Epidermal melanocyte (primary cell): ENCODE results near the gene VLDLR.

Experiments
- DNase-seq: peaks from one replicate; pipeline ENCODE4 v3.0.0; 2011; ENCODE audit warnings: low spot score; ENCODE audit not compliant: insufficient read length

Gene VLDLR

DNA sequence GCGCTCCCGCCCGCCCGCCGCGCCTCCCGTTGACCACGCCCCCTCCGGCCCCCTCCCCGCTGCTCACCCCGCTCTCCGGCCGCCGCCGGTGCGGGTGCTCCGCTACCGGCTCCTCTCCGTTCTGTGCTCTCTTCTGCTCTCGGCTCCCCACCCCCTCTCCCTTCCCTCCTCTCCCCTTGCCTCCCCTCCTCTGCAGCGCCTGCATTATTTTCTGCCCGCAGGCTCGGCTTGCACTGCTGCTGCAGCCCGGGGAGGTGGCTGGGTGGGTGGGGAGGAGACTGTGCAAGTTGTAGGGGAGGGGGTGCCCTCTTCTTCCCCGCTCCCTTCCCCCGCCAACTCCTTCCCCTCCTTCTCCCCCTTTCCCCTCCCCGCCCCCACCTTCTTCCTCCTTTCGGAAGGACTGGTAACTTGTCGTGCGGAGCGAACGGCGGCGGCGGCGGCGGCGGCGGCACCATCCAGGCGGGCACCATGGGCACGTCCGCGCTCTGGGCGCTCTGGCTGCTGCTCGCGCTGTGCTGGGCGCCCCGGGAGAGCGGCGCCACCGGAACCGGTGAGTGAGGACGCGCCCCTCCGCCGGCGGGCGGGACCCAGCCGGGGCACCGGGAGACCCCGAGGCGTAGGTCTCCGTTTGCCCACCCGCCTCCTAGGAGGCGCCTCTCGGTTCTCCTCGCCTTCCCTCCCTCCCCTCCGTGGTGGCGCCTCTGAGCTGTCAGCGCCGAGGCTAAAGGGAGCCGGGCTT, at the start of gene VLDLR:
VLDLR (plus strand) TSS at position 66 of the 739 bp plus-strand sequence; CDS start at position 469, 403 bp downstream.
- DNase-seq, result no peak

DNA sequence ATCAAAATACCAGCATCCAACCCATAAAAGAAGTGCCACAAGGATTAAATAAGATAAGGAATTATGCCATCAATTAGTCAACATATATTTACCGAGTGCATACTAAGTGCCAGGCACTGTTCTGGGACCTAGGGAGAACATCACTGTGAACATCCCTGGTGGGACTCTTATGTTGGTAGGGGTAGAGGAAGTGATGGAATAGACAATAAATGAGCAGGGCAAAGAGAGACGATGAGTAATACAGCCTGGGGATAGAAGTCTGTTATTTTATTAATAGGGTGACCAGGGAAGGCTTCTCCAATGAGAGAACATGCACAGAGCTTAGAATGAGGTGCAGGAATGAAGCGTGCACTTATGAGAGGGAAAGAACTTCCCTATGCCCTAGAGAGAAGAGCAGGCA, 47.4 kb upstream of the VLDLR start:
- no peak for DNase-seq

DNA sequence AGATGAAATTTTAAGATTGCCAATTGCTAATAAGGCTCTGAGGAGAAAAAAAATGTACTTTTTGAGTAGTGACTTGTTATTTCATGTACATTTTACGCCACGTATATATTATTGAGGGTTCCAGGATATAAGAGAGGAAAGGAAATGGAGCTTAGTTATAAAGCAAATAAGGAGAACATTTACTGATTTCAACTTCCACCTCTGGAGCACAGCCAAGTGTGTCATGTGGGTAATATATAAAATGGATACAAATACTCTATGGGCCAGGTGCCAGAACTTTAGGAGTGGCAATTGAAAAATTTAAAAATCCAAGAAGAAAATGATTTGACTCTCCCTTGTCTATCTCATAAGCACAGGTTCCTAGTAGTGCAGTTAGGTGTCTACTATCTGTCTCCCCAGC, 45.0 kb upstream of the VLDLR start:
- DNase-seq, result no peak

DNA sequence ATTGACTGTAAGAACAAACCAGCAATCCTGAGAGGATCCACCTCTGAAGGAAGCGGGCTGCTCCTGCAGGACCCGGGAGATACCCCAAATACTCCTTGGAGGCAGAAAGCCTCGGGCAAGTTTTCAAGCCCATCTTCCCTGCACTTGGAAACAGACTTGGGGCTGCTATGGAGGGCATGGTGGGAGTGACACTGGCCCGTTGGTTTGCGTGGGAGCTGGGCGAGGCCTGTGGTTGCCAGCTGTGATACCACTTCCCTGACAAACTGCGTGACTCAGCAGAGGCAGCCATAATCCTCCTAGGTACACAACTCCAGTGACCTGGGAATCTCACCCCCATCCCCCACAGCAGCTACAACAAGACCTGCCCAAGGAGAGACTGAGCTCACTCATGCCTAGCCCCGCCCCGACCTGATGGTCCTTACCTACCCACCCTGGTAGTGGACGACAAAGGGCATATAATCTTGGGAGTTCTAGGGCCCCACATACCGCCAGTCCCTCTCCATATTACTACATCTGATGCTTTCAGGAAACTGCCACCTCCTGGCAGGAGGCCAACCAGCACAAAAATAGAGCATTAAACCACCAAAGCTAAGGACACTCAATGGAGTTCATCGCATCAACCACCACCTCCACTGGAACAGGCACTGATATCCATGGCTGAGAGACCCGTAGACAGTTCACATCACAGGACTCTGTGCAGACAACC, 38.1 kb upstream of the VLDLR start:
- DNase-seq, result no peak

DNA sequence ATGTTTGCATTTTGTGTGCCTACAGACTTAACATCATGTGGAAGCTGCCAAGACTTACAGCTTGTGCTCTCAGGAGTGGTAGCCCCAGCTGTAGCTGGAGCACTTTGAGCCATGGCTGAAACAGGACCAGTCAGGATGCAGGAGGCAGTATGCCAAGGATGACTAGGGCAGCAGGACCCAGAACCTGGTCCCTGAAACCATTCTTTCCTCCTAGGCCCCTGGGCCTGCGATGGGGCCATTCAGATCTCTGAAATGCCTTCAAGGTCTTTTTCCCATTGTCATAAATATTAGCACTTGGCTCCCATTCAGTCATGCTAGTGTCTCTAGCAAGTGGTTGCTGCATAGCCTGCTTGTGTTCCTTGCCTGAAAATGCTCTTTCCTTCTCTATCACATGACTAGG, 29.6 kb upstream of the VLDLR start:
- DNase-seq, result no peak

DNA sequence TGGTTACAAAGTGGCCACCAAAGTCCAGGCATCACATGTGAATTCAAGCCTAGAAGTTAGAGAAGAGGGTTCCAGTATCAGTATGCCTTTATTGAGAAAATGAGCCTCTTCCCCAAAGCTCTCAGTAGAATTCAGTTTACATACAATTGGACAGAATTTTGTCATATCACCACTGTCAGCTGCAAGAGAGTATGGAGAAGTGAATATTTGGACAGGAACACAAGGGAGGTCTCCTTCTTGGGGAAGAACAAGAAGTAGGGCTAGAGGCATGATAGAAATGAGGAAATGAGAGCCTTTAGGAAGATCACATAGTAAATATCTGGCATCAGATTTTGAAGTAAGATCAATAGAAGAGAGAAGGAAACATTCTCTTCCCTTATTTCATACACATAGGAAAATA, 27.8 kb upstream of the VLDLR start:
- no peak for DNase-seq

DNA sequence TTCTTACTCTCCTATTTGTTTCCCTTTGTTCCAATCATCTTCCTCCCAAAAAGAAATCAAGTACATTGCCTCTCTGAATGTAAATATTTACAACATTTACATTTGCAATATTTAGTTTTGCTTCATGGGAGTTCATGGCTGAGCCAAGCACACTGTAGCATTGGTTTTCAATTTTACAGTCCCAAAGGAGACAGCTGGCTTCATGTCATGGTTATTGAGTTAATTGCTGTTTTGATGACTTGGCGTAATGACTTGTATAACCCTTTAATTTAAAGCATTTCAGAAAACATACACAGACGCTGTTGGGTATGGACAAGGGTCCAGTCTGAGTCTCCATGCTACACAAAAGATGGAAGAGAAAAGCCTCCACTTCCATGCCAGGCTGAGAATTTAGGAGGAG, 25.6 kb upstream of the VLDLR start:
- DNase-seq, result no peak

DNA sequence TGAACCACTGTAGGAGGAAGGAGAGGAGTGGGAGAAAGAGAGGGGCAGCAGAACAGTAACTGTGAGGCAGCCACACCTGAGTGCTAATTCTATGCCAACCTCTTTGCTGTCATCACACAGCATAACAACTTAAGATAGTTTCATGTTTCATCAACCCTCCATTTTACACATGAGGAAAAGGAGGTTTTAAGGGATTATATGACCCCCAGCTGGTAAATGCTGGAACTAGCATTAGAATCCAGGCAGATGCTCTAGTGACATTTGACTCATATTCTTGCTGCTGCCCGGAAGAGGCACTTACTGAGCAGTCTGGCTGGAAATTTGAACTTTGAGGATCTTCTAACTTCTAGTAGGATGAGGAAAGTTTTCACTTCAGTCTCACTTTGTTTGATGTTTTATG, 24.1 kb upstream of the VLDLR start:
- DNase-seq, result no peak

DNA sequence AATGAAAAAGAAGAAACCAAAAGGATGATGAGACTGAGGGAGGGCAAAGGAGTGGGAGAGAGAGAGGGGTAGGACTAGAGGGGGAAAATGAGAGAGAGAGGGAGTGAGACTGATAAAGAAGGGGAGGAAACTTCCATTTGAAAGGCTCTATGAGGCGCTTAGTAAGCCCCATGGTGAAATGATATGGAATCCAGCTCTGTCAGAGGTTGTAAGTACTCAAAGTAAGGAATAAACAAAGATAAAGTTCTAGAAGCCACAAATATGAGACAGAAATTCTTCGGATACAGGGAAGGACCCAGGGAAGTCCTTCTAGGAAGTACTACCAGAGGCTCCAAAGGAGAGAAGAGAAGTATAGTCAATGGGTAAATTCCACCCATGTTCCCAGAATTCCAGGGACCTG, 21.7 kb upstream of the VLDLR start:
- DNase-seq, result no peak

DNA sequence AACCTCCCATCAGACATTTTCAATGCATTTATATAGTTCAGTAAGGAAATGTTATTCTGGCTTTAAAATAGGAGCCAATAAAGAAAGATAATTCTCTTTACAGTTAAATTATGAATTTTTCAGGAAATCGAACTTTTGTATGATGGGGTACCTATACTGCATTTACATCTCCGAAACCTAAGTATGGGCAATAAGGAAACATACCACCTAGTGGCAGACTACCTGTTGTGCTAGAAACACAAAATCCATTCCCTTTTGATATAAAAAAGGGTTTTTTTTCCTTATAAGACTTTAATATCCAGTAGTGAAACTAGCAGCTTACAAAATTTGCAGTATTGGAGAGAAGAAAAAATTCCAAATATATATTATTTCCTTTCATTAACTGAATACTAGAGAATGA, 21.3 kb upstream of the VLDLR start:
- no peak for DNase-seq

DNA sequence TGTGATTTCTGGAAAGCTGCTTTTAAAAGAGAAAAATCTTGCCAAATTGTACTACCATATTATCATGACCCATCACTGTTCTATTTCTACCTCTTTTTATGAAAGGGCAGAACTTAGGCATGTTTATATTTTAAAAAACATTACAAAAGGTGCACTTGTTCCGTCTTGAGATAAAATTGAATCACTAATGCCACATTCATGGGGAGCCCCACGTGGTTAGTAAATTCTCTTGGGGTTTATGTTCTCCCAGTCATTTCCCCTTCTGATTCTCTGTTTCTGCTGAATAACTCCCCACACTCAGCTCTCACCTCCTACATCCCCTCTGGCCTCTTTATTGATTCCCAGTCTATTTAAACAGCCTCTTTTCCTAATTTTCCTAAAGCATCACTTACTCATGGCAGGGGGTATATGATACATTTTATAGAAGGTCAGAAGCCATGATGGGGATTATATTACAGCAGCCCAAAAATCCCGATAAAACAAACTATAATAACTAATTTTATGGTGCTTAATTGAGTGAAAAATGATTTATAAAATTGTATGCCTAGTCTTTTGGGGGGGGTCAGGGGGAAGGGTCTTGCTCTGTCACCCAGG, 19.7 kb upstream of the VLDLR start:
- no peak for DNase-seq

DNA sequence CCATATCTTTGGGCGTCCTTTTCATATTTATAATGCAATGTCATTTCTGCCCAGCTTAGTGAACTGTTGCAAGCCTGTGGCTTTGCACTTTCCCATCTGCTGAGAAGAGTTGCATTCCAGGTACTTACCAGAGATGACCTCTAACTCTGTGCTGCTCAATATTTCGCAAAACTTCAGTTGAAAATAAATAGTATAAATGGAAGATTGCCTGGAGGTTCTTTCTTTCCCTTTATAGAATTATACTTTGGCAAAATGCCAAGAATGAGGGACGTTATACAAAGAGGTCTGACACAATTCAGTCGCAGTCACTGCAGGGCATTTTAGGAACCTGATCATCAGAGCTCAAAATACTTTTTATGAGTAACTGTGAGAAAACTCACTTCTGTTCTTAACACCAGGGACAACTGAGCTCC, 18.9 kb upstream of the VLDLR start:
- DNase-seq, result no peak

DNA sequence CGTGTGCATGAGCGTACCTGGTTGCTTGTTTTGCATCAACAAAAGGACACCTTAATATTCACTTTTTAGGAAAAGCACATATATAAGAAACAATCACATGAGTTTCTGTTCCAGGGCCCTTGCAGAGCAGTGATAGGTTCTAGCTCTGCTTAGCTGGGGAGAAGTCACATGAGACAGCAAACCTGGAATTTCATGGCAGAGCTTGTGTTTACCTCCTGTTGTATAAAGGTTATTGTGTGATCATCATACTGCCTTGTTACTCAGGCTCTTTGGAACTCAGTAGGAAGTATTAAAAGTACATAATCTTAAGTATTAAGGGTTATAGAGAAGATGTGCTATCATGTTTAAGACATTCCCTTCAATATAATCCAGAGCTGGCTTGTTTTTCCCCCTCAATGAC, 18.0 kb upstream of the VLDLR start:
- DNase-seq, result no peak

DNA sequence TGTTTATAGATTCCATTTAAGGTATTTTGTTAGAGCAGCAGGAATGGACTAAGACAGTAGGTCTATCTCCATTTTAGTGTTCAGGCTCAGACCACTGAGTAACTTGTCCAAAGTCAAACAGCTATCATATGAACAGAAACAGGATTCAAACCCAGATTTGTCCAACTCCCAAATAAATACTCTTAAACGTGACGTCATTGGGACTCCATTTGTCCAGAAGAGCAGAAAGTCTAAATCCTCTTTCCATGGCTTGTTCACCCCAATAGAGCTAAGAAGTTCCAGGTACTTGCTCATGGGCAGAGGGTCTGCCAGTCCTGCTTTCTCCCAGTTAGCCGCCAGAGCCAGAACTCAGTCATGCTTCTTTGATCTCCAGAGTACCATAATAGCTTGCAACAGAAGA, 16.3 kb upstream of the VLDLR start:
- DNase-seq, result no peak

DNA sequence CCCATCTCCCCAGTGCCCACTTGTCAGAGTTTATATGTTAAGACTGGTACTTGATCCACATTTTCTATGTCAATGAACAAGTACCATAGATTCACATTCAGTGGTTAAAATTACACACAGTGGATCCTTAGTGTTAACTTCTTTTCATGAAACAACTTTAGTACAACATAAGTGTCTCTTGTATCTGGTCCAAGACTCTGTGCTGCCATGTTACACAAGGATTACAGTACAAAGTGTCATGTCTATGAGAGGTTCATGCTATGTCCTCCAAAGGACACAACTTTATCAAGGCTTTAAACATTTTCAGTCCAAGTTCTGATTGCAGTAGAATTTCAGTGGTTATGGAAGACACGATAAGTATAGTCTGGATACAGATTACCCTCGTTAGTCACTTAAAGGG, 13.3 kb upstream of the VLDLR start:
- no peak for DNase-seq

DNA sequence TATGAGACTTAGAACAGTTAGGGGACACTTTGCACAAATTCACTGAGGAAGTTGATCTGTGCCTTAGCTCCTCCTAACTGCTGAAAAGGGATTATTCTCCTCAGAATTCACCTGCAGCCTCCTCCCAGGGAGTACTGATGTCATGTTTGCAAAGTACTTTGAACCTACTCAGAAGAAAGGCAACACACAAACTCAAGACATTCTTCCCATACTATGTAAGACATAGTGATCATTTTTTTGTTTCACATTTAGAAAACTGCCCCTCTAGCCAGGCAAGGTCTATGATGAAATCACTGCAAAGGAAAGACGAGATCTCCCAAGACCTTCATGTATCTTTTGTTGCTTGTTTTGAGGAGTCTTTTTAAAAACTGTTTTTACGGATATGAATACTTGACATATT, 10.6 kb upstream of the VLDLR start:
- no peak for DNase-seq

DNA sequence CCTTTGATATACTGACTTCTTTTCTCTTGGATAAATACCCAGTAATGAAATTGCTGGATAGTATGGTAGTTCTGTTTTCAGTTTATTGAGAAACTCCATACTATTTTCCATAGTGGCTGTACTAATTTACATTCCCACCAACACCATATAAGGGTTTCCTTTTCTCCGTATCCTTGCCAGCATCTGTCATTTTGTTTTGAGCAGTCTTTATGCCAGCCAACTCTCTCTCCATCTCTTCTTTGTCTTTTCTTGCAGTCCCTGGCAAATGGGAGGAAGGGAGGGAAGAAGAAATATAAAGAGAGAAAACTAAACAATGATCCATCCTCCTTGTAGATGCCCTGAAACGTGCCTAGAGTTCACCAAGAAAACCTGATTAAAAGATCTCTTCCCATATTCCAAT, 9.6 kb upstream of the VLDLR start:
- DNase-seq, result no peak

DNA sequence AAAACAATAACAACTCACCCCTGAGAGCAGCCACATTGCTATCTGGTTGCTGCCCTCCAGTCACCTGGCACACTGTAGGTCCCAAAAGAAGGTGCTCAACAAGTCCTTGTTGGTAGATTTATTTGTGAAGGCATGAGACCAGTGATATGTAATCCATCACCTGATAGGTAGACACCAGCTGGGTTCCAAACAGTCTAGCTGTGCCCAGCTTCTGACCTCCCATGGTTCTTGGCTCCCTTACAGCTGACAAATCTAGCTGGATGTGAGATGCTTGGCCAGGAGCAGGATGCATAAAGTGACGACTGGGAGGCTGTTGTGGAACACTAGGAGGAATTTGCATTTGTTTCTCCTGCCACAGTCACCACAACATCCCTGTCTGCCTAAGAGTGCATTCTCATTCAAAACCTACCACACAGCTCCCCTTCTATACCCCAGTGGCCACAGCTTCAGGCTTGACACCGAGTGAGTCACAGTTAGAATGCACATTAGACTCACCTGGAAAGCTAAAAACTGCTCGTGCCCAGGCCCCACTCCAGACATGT, 7.8 kb upstream of the VLDLR start:
- DNase-seq, result no peak

DNA sequence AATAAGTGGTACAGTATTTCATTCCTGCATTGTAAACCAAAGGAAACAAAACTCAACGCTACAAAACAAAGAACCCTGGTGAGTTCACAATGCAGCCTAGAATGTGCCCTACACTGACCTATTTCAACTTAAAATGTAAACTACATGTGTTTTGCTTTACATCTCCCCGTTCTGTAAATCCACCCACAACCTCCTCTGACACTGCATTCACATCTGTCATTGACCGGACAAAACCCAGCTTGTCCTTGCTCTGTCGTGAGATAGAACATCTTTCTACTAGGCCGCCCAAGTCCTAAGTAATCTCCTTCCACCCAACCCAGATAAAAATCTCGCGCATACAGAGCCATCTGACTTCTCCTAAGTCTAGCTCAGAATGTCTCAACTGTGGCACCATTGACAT, 6.1 kb upstream of the VLDLR start:
- DNase-seq, result no peak

DNA sequence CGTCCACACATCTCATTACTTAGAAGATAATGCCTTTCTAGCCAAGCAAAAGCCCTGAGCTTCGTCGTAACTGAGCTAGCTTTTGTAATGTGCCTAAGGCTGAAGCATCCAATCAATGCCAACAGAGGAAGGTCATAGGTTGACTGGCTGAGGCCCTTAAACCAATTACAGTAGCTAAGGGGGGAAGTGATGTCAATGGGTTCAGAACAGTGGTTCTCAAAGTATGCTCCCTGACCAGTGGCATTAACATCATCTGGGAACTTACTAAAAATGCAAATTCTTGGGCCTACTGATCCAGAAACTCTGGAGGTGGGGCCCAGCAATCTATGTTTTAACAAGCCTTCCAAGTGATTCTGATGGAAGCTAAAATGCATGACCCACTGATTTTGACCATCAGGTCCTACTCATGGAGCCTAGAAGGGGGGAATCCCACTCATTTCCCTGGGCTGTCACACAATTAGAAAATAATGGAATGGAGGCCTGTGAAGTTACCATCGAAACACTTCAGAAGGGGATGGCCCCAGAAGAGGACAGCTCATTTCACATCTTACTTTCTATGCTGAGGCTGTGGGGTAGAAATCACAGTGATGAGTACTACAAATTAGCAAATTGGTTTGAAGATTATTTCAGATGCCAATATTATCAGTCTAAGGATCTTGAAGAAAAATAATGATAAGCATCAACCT, 4.8 kb upstream of the VLDLR start:
- no peak for DNase-seq

DNA sequence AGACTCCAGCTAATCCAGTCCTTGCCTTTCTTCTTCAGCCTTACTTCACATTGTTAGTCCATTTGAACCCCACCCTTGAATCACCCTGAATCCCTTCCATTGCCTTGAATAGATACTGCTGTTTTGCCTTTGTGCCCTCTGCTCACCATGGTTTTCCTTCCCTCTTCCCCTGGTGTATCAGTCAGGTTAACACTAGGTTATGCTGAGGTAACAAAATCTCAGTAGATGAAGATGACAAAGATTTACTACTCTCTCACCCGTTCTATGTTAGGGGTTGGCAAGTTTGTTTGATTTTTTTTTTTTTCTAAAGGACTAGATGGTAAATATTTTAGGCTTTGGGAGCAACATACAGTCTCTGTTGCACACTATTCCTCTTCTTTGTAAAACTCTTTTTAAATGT, 3.3 kb upstream of the VLDLR start:
- no peak for DNase-seq
